ENCODE data around the gene KLF9. TPM values are rescaled to one million over a fixed set of nuclear protein-coding genes. Genes with fewer than 3 reads are reported as not detected.
A peak's percentile ranks its signal among the peaks of the same experiment; 100 is the strongest.

Gene KLF9
- total and polyA plus RNA-seq, 9 of the 15 experiments (the other 6 are each of a cell fraction or from before 2014, with no cell fraction given): 3.3 to 11.9 (median 6.9) TPM

- TF ChIP-seq GTF2F1 (IDR thresholded peaks at IDR 0.05; ENCODE audit: low read depth, low read length) (no peak), HBP1 (CRISPR knock-in tag; IDR thresholded peaks at IDR 0.05) (no peak), ZNF551 (CRISPR knock-in tag; IDR thresholded peaks at IDR 0.05) (no peak), ZNF586 (CRISPR knock-in tag; conservative IDR thresholded peaks at IDR 0.05) (no peak), NELFE (IDR thresholded peaks at IDR 0.05; ENCODE audit: insufficient read depth, insufficient read length) (no peak), ATF1 (CRISPR knock-in tag; IDR thresholded peaks at IDR 0.05) (no peak), ATF1 (tag; IDR thresholded peaks at IDR 0.05) (0 out of 2 replicates have a peak, but pooled peaks have one; percentile 24), DPF2 (IDR thresholded peaks at IDR 0.05) (peak; percentile 92), WHSC1 (IDR thresholded peaks at IDR 0.05; ENCODE audit: low read length) (no peak), TFE3 (CRISPR knock-in tag; IDR thresholded peaks at IDR 0.05) (no peak), SMARCA4 (IDR thresholded peaks at IDR 0.05) (peak; percentile 87), ETS2 (tag; IDR thresholded peaks at IDR 0.05; ENCODE audit: borderline replicate concordance, poor library complexity, severe bottlenecking) (no peak), COPS2 (conservative IDR thresholded peaks at IDR 0.05) (no peak), GATAD2A (IDR thresholded peaks at IDR 0.05) (no peak), THAP12 (CRISPR knock-in tag; IDR thresholded peaks at IDR 0.05) (no peak), ARNT (IDR thresholded peaks at IDR 0.05) (peak; percentile 52 to 60; a peak in 1 of 4 replicates), TRIM25 (IDR thresholded peaks at IDR 0.05; ENCODE audit: borderline replicate concordance) (no peak), CBFB (CRISPR knock-in tag; IDR thresholded peaks at IDR 0.05) (no peak), NCOA4 (IDR thresholded peaks at IDR 0.05; ENCODE audit: partially characterized antibody) (no peak), MITF (IDR thresholded peaks at IDR 0.05) (no peak), CHD2 (IDR thresholded peaks at IDR 0.05; ENCODE audit: low read depth, low read length) (no peak), ESRRB (CRISPR knock-in tag; IDR thresholded peaks at IDR 0.05; ENCODE audit: borderline replicate concordance) (no peak), CHD1 (IDR thresholded peaks at IDR 0.05; ENCODE audit: low read length) (no peak)
These were observed 16.3 kb downstream of the KLF9 start (continued) for GRCh38 chr9:70398145-70398556.
